Fibroblast of lung (primary cell): Measurements from ENCODE around the gene A1BG. TPM values are rescaled to one million over a fixed set of nuclear protein-coding genes. Genes with fewer than 3 reads are reported as not detected.

ENCODE experiments used
- DNase-seq, 2 donors: peaks; one replicate each; pipeline versions ENCODE4 v3.0.0 to v3.0.0-alpha.2; 2010; ENCODE audit warnings: low read depth in 2 of 2
- H2AFZ ChIP-seq: 2 replicates; pipeline ENCODE4 v1.5.1; 2012; ENCODE audit warnings: low read length, control low read depth, inconsistent platforms
- H3K27ac ChIP-seq: 2 replicates; pipeline ENCODE4 v1.5.1; 2011; ENCODE audit warnings: low read length, control low read depth; ENCODE audit not compliant: insufficient read depth
- H3K27me3 ChIP-seq: 2 replicates; pipeline ENCODE4 v1.5.1; 2011; ENCODE audit warnings: mild to moderate bottlenecking, low read length; ENCODE audit not compliant: control insufficient read depth, insufficient read depth
- H3K36me3 ChIP-seq: 2 replicates; pipeline ENCODE4 v1.5.1; 2011; ENCODE audit warnings: low read length; ENCODE audit not compliant: control insufficient read depth, insufficient read depth
- H3K4me1 ChIP-seq: 2 replicates; pipeline ENCODE4 v1.5.1; 2011; ENCODE audit warnings: low read length; ENCODE audit not compliant: control insufficient read depth, insufficient read depth; ENCODE audit errors: extremely low read depth
- H3K4me2 ChIP-seq: 2 replicates; pipeline ENCODE4 v1.5.1; 2011; ENCODE audit warnings: low read length, control low read depth; ENCODE audit not compliant: insufficient read depth; ENCODE audit errors: extremely low read depth
- H3K4me3 ChIP-seq, 4 experiments: fragments of 200-600 bp in 1 of 4; sonication (generic) in 1 of 4; replicated peaks in 1 of 4; 2 replicates each; pipeline ENCODE4 v1.5.1; 2011 to 2016; ENCODE audit warnings: low read length in 4 of 4, low read depth in 3 of 4, mild to moderate bottlenecking in 3 of 4, control low read depth in 2 of 4, inconsistent platforms in 1 of 4, mixed read lengths in 1 of 4; ENCODE audit not compliant: insufficient read depth in 1 of 4; ENCODE audit errors: control extremely low read depth in 1 of 4
- H3K79me2 ChIP-seq: 2 replicates; pipeline ENCODE4 v1.5.1; 2012; ENCODE audit warnings: mild to moderate bottlenecking, low read length, inconsistent platforms; ENCODE audit not compliant: control insufficient read depth, insufficient read depth
- H3K9ac ChIP-seq: 2 replicates; pipeline ENCODE4 v1.5.1; 2011; ENCODE audit warnings: mild to moderate bottlenecking, low read length, control low read depth; ENCODE audit not compliant: insufficient read depth
- H3K9me3 ChIP-seq: 2 replicates; pipeline ENCODE4 v1.5.1; 2012; ENCODE audit warnings: low read depth, low read length; ENCODE audit not compliant: control insufficient read depth, insufficient read depth
- H4K20me1 ChIP-seq: 2 replicates; pipeline ENCODE4 v1.5.1; 2011; ENCODE audit warnings: low read length; ENCODE audit not compliant: control insufficient read depth, insufficient read depth; ENCODE audit errors: extremely low read depth
- CTCF ChIP-seq, 2 donors: IDR thresholded peaks in 1 of 2; conservative IDR thresholded peaks in 1 of 2; 1 replicate in 1 of 2; 2 replicates in 1 of 2; pipeline ENCODE4 v1.5.1; 2011 to 2012; ENCODE audit warnings: low read length in 2 of 2, control low read depth in 1 of 2, inconsistent platforms in 1 of 2, low read depth in 1 of 2, mild to moderate bottlenecking in 1 of 2
- EZH2 ChIP-seq: IDR thresholded peaks from 2 replicates; pipeline ENCODE4 v1.5.1; 2012; ENCODE audit warnings: low read length, control low read depth, mild to moderate bottlenecking; ENCODE audit errors: missing control alignments
- polyA plus RNA-seq, 2 donors: library from polyadenylated mRNA; depleted of rRNA in 1 of 2; stranded (reverse) in 1 of 2; unstranded in 1 of 2; fragments of >200 nt; gene quantifications; 2 replicates each; pipeline ENCODE4 v1.2.1, GENCODE V29; 2011 to 2012; ENCODE audit warnings: missing spikeins in 1 of 2
- total RNA-seq: library from RNA; depleted of rRNA; stranded (reverse); fragments of >200 nt; gene quantifications from 2 replicates; pipeline ENCODE4 v1.2.1, GENCODE V29; 2014

Gene A1BG
- total and polyA plus RNA-seq, 2 donors (not counting 1 experiment from before 2014, with no cell fraction given), result 8.3 to 12.6 TPM

GRCh38 chr19:58394821-58395219 is 41.5 kb upstream of the A1BG start:
- H2AFZ ChIP-seq, result no peak overlapping the region
- H4K20me1 ChIP-seq, result no peaks in the 10 kb centered on the region
- no peak overlapping the region for H3K4me3 ChIP-seq
- no peak overlapping the region for H3K9ac ChIP-seq
- no peaks in the 10 kb centered on the region for H3K4me1 ChIP-seq
- H3K79me2 ChIP-seq, result peaks cover 11% of the 10 kb centered on the region
- TF ChIP-seq EZH2, result no peak
- no peak for TF ChIP-seq CTCF (conservative IDR thresholded peaks at IDR 0.05 in 1 of 2, IDR thresholded peaks at IDR 0.05 in 1 of 2; ENCODE audit: low read depth in 1 of 2, low read length in 2 of 2)
- no peaks in the 10 kb centered on the region for H3K9me3 ChIP-seq
- DNase-seq, result no peak
- H3K27me3 ChIP-seq, result no peaks in the 10 kb centered on the region
- H3K4me2 ChIP-seq, result no peak overlapping the region
- no peak overlapping the region for H3K27ac ChIP-seq
- H3K36me3 ChIP-seq, result peaks cover 21% of the 10 kb centered on the region

GRCh38 chr19:58393725-58394033 is 40.4 kb upstream of the A1BG start:
- Histone ChIP-seq H3K36me3 (peaks cover 21% of the 10 kb centered on the region), H3K4me2 (no peak overlapping the region), H3K27me3 (no peaks in the 10 kb centered on the region), H3K4me1 (no peaks in the 10 kb centered on the region), H3K9me3 (no peaks in the 10 kb centered on the region), H3K27ac (no peak overlapping the region), H2AFZ (no peak overlapping the region), H4K20me1 (no peaks in the 10 kb centered on the region), H3K4me3 (no peak overlapping the region), H3K9ac (no peak overlapping the region), H3K79me2 (peaks cover 18% of the 10 kb centered on the region)
- no peak for DNase-seq
- no peak for TF ChIP-seq CTCF (conservative IDR thresholded peaks at IDR 0.05 in 1 of 2, IDR thresholded peaks at IDR 0.05 in 1 of 2; ENCODE audit: low read depth in 1 of 2, low read length in 2 of 2)
- TF ChIP-seq EZH2, result no peak

GRCh38 chr19:58392945-58393724 is 39.8 kb upstream of the A1BG start:
- Histone ChIP-seq H3K4me3 (no peak overlapping the region), H3K27ac (no peak overlapping the region), H3K27me3 (no peaks in the 10 kb centered on the region), H4K20me1 (no peaks in the 10 kb centered on the region), H3K4me1 (peaks cover 3% of the 10 kb centered on the region), H3K9ac (no peak overlapping the region), H3K9me3 (no peaks in the 10 kb centered on the region), H3K4me2 (no peak overlapping the region), H3K36me3 (peaks cover 23% of the 10 kb centered on the region), H3K79me2 (peaks cover 23% of the 10 kb centered on the region), H2AFZ (no peak overlapping the region)
- no peak for DNase-seq
- TF ChIP-seq EZH2 (no peak), CTCF (conservative IDR thresholded peaks at IDR 0.05 in 1 of 2, IDR thresholded peaks at IDR 0.05 in 1 of 2; ENCODE audit: low read depth in 1 of 2, low read length in 2 of 2) (no peak)
